ENCODE measurements around the gene SEC14L6.

- TF ChIP-seq RARB (CRISPR knock-in tag; IDR thresholded peaks at IDR 0.05): no peak
- TF ChIP-seq ZFP30 (CRISPR knock-in tag; IDR thresholded peaks at IDR 0.05): no peak
Observed at GRCh38 chr22:30486661-30487115, 59.9 kb downstream of the SEC14L6 start.
